ENCODE measurements around the gene LGR6. TPM values are rescaled to one million over a fixed set of nuclear protein-coding genes. Genes with fewer than 3 reads are reported as not detected.

Gene LGR6
- total and polyA plus RNA-seq, 2 experiments from 2014 or later = 0.66 to 0.89 TPM

DNA sequence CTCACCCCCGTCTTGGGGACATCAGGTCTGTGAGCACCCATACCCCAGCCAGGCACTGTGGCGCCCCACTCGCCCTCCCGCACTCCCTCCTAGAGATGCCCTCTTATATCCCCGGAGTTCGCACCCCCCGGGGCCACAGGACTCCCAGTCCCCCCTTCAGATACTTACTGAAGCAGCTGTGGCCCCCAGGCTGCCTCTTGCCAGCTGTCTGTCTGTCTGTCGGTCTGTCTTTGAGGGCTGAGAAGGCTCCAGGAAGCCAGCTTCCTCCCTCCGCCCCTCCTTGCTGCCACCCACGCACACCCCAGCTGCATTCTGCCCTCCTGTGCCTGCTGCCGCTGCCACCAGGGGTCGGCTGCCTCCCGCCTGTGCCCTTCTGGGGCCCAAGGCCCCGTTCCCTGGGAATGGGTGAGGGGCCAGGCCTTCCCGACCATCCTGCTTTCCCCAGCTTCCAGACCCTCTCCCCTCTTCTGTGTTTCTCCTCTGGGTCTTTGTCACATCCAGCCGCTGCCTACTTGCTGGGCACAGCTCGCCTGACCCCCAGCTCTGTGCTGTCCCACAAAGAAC, 33.1 kb upstream of the LGR6 start, which contains the start of gene PTPN7:
Gene PTPN7, minus strand, starts transcription at position 226 of the 564 bp plus-strand sequence. CDS start 1,200 bp downstream, outside the sequence.
- Mint-ChIP-seq H3K27me3 (ENCODE audit: insufficient read depth, low read depth, poor library complexity) (peaks cover 16% of the 10 kb centered on the region), H3K4me3 (no peak within 1 kb of the TSS; the same call in 2 of the 3 replicates), H3K4me1 (peaks cover 46% of the 10 kb centered on the region), H3K27ac (0 out of 2 replicates have a peak within 1 kb of the TSS, but pooled peaks have one; percentile 36), H3K9me3 (peaks cover 3% of the 10 kb centered on the region; the same call in 1 of the 3 replicates), H3K36me3 (ENCODE audit: low read depth) (no peaks in the 10 kb centered on the region)
- DNase-seq (ENCODE audit: low spot score) = no peak
- H3K4me3 ChIP-seq = no peak within 1 kb of the TSS
- H3K27me3 ChIP-seq (ENCODE audit: insufficient read depth) = no peaks in the 10 kb centered on the region
- H3K4me1 ChIP-seq (ENCODE audit: insufficient read depth) = peaks cover 8% of the 10 kb centered on the region; the same call in 1 of the 2 replicates
- no peaks in the 10 kb centered on the region for H3K9me2 ChIP-seq (ENCODE audit: insufficient read depth)
- H3K27ac ChIP-seq (ENCODE audit: low read depth) = no peak within 1 kb of the TSS
- no peaks in the 10 kb centered on the region for H3K79me2 ChIP-seq (replicated peaks; ENCODE audit: insufficient read depth)
- peak within 1 kb of the TSS; percentile 84 for H2AFZ ChIP-seq
- TF ChIP-seq, protein P1, sequence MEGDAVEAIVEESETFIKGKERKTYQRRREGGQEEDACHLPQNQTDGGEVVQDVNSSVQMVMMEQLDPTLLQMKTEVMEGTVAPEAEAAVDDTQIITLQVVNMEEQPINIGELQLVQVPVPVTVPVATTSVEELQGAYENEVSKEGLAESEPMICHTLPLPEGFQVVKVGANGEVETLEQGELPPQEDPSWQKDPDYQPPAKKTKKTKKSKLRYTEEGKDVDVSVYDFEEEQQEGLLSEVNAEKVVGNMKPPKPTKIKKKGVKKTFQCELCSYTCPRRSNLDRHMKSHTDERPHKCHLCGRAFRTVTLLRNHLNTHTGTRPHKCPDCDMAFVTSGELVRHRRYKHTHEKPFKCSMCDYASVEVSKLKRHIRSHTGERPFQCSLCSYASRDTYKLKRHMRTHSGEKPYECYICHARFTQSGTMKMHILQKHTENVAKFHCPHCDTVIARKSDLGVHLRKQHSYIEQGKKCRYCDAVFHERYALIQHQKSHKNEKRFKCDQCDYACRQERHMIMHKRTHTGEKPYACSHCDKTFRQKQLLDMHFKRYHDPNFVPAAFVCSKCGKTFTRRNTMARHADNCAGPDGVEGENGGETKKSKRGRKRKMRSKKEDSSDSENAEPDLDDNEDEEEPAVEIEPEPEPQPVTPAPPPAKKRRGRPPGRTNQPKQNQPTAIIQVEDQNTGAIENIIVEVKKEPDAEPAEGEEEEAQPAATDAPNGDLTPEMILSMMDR (conservative IDR thresholded peaks at IDR 0.05; ENCODE audit: low read depth in 2 of 2) = 0 out of 4 replicates have a peak, but pooled peaks of 1 of the 2 experiments have one; percentile 5
- TF ChIP-seq JUNB (IDR thresholded peaks at IDR 0.05; ENCODE audit: unreplicated experiment) (no peak), EZH2phosphoT487 (IDR thresholded peaks at IDR 0.05; ENCODE audit: unreplicated experiment) (no peak), ZNF331 (CRISPR knock-in tag; IDR thresholded peaks at IDR 0.05; ENCODE audit: low read depth) (no peak), NANOG (IDR thresholded peaks at IDR 0.05; ENCODE audit: borderline replicate concordance) (no peak), CREB1 (CRISPR knock-in tag; IDR thresholded peaks at IDR 0.05; ENCODE audit: low read depth) (no peak)
- TF ChIP-seq, protein P2, sequence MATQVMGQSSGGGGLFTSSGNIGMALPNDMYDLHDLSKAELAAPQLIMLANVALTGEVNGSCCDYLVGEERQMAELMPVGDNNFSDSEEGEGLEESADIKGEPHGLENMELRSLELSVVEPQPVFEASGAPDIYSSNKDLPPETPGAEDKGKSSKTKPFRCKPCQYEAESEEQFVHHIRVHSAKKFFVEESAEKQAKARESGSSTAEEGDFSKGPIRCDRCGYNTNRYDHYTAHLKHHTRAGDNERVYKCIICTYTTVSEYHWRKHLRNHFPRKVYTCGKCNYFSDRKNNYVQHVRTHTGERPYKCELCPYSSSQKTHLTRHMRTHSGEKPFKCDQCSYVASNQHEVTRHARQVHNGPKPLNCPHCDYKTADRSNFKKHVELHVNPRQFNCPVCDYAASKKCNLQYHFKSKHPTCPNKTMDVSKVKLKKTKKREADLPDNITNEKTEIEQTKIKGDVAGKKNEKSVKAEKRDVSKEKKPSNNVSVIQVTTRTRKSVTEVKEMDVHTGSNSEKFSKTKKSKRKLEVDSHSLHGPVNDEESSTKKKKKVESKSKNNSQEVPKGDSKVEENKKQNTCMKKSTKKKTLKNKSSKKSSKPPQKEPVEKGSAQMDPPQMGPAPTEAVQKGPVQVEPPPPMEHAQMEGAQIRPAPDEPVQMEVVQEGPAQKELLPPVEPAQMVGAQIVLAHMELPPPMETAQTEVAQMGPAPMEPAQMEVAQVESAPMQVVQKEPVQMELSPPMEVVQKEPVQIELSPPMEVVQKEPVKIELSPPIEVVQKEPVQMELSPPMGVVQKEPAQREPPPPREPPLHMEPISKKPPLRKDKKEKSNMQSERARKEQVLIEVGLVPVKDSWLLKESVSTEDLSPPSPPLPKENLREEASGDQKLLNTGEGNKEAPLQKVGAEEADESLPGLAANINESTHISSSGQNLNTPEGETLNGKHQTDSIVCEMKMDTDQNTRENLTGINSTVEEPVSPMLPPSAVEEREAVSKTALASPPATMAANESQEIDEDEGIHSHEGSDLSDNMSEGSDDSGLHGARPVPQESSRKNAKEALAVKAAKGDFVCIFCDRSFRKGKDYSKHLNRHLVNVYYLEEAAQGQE (IDR thresholded peaks at IDR 0.05; ENCODE audit: unreplicated experiment) = no peak
- no peaks in the 10 kb centered on the region for H3K36me3 ChIP-seq (ENCODE audit: insufficient read depth)
- H3K4me2 ChIP-seq = 0 out of 2 replicates have a peak within 1 kb of the TSS, but pooled peaks have one; percentile 55
- H4K20me1 ChIP-seq (replicated peaks; ENCODE audit: insufficient read depth) = no peaks in the 10 kb centered on the region
- ATAC-seq = no peak
- 0 out of 2 replicates have a peak, but pooled peaks cover 3% of the 10 kb centered on the region for H3F3A ChIP-seq (replicated peaks; ENCODE audit: low read depth)

Data from GM23338 (cell line).